ENCODE measurements around the gene PROSER2. TPM values are rescaled to one million over a fixed set of nuclear protein-coding genes. Genes with fewer than 3 reads are reported as not detected.

Gene PROSER2
- total RNA-seq, 1 experiment from 2014 or later, result 10.6 TPM

GRCh38 chr10:11878776-11879175 is 55.6 kb downstream of the PROSER2 start:
- H3K27me3 ChIP-seq (ENCODE audit: insufficient read depth, low read length), result no peaks in the 10 kb centered on the region
- H3K4me1 Mint-ChIP-seq, result peaks cover 29 to 32% of the 10 kb centered on the region in 2 experiments
- no peaks in the 10 kb centered on the region for H3K79me2 ChIP-seq (ENCODE audit: insufficient read depth, low read length)
- H3K27me3 Mint-ChIP-seq (ENCODE audit: low read depth), result no peaks in the 10 kb centered on the region; the same call in 1 of the 2 replicates
- no peak overlapping the region for H2BK120ac ChIP-seq (ENCODE audit: low read depth, low read length, poor library complexity, severe bottlenecking)
- WGBS (ENCODE audit: extremely low coverage, insufficient read length, low lambda C conversion rate), result no CpG with 5 or more reads among the region's 12 CpGs
- H2BK15ac ChIP-seq (ENCODE audit: low read depth, low read length), result no peak overlapping the region
- H3K56ac ChIP-seq (ENCODE audit: insufficient read length, low read depth, low read length), result no peak overlapping the region
- no peak overlapping the region for H3K9ac ChIP-seq (ENCODE audit: extremely low read depth, insufficient read length, low read length)
- H4K91ac ChIP-seq (ENCODE audit: insufficient read length, low read depth, low read length), result no peak overlapping the region
- no peak overlapping the region for H3K4me2 ChIP-seq (ENCODE audit: insufficient read depth, insufficient read length, low read length)
- H3K23me2 ChIP-seq (ENCODE audit: insufficient read length, low read depth, low read length, poor library complexity, severe bottlenecking), result no peaks in the 10 kb centered on the region
- no peak overlapping the region for H4K5ac ChIP-seq (ENCODE audit: insufficient read length, low read depth, low read length)
- H3K14ac ChIP-seq (ENCODE audit: insufficient read depth, low read length), result no peak overlapping the region
- no peaks in the 10 kb centered on the region for H4K20me1 ChIP-seq (ENCODE audit: control insufficient read depth, insufficient read depth, insufficient read length)
- H3K79me1 ChIP-seq (ENCODE audit: insufficient read depth, low read depth, low read length, poor library complexity, severe bottlenecking), result no peaks in the 10 kb centered on the region
- H3K4me3 Mint-ChIP-seq, result no peak overlapping the region
- no peak overlapping the region for H3K4ac ChIP-seq (ENCODE audit: low read depth, low read length)
- no peak overlapping the region for H2BK12ac ChIP-seq (ENCODE audit: insufficient read length, low read depth, low read length)
- no peak overlapping the region for H2BK5ac ChIP-seq (ENCODE audit: insufficient read length, low read length)
- no peak overlapping the region for H3K18ac ChIP-seq (ENCODE audit: insufficient read length, low read depth, low read length)
- H2AK5ac ChIP-seq (ENCODE audit: insufficient read length, low read length), result no peak overlapping the region
- H2BK20ac ChIP-seq (ENCODE audit: low read depth, low read length, poor library complexity, severe bottlenecking), result no peak overlapping the region
- H3K9me3 ChIP-seq (ENCODE audit: control insufficient read depth, low read depth, low read length), result no peaks in the 10 kb centered on the region
- no peak overlapping the region for H3K27ac ChIP-seq (ENCODE audit: insufficient read length, low read depth, low read length)
- no peak overlapping the region for H3K23ac ChIP-seq (ENCODE audit: insufficient read length, low read depth, low read length)
- H3K36me3 Mint-ChIP-seq (ENCODE audit: insufficient read depth in 1 of 3, low read depth in 3 of 3), result no peaks in the 10 kb centered on the region
- no peak overlapping the region for H3T11ph ChIP-seq (ENCODE audit: low read length)
- no peaks in the 10 kb centered on the region; a peak in 1 of 5 replicates for H3K9me3 Mint-ChIP-seq
- peaks cover 6% of the 10 kb centered on the region; the same call in 1 of the 2 replicates for H3K4me1 ChIP-seq (ENCODE audit: insufficient read depth, low read length)
- H3K27ac Mint-ChIP-seq, result no peak overlapping the region; a peak in 1 of 7 replicates
- TF ChIP-seq, protein P1, sequence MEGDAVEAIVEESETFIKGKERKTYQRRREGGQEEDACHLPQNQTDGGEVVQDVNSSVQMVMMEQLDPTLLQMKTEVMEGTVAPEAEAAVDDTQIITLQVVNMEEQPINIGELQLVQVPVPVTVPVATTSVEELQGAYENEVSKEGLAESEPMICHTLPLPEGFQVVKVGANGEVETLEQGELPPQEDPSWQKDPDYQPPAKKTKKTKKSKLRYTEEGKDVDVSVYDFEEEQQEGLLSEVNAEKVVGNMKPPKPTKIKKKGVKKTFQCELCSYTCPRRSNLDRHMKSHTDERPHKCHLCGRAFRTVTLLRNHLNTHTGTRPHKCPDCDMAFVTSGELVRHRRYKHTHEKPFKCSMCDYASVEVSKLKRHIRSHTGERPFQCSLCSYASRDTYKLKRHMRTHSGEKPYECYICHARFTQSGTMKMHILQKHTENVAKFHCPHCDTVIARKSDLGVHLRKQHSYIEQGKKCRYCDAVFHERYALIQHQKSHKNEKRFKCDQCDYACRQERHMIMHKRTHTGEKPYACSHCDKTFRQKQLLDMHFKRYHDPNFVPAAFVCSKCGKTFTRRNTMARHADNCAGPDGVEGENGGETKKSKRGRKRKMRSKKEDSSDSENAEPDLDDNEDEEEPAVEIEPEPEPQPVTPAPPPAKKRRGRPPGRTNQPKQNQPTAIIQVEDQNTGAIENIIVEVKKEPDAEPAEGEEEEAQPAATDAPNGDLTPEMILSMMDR (conservative IDR thresholded peaks at IDR 0.05), result no peak
- no peak for DNase-seq
- H2AFZ ChIP-seq (ENCODE audit: low read length), result no peak overlapping the region
- H4K8ac ChIP-seq (replicated peaks; ENCODE audit: insufficient read length, low read depth, low read length), result no peak overlapping the region
